Posterior vena cava (tissue), 2 donors: ENCODE results near the gene MALAT1. TPM values are rescaled to one million over a fixed set of nuclear protein-coding genes. Genes with fewer than 3 reads are reported as not detected.

Experiments
- DNase-seq: peaks from one replicate; pipeline ENCODE4 v3.0.0-alpha.2; 2020; ENCODE audit warnings: low spot score
- intact Hi-C, 2 donors: fragments of 100-400 bp; cut with DNase I; formaldehyde crosslinking; loops; one replicate each; pipeline versions ENCODE4 v1.14.1 to v1.14.2; 2022 to 2023
- total RNA-seq, 2 donors: library from RNA; stranded (reverse); fragmentation: NEBNext Ultra II Directional; extraction: Animal tissue kit (Norgen Biotek cat#: 25700); gene quantifications; one replicate each; pipeline ENCODE4 v1.2.1, GENCODE V29; 2021
- donor health status: DM: yes; HTN: yes; CAD: no.
- donor health status: DM: yes; HTN: yes; CAD: no.

MALAT1 gene
- total RNA-seq, 2 donors from 2014 or later: 9,235 to 9,828 TPM

GRCh38 chr11:65477149-65477965, 21.5 kb upstream of the MALAT1 start:
- DNase-seq: peak; percentile 99
- intact Hi-C loops: no loop called here

GRCh38 chr11:65478388-65479183, 20.3 kb upstream of the MALAT1 start:
- DNase-seq: peak; percentile 91
- intact Hi-C loops: loop anchor here in 1 of 2 donors (2.0 kb wide), 1 partner anchor 14 kb away; no protein-coding TSS in a partner anchor

- intact Hi-C loops: loop anchor here in 1 of 2 donors (2.0 kb wide), 1 partner anchor 13 kb away; no protein-coding TSS in a partner anchor
- peak; percentile 85 for DNase-seq
Observed at GRCh38 chr11:65479184-65480145, 19.4 kb upstream of the MALAT1 start.

DNA sequence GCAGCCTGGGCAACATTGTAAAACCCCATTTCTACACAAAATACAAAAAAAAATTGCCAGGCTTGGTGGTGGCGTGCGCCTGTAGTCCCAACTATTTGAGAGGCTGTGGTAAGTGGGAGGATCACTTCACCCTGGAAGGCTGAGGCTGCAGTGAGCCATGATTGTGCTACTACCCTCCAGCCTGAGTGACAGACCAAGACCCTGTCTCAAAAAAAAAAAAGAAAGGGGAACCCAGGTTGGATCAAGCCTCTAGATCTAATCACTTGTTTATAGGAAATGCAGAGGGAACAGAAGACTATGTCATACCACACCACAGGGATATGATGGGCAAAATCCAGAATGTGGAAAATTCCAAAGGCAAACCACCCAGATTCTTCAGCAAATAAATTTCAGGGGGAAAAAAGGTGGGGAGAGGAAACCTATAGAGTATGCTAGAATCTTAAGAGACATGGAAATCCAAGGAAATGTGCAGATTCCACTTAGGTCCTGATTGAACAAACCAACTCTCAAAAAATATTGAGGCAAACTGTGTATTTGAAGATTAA, 16.5 kb upstream of the MALAT1 start:
- intact Hi-C loops: no loop called here
- DNase-seq: peak; percentile 30

DNA sequence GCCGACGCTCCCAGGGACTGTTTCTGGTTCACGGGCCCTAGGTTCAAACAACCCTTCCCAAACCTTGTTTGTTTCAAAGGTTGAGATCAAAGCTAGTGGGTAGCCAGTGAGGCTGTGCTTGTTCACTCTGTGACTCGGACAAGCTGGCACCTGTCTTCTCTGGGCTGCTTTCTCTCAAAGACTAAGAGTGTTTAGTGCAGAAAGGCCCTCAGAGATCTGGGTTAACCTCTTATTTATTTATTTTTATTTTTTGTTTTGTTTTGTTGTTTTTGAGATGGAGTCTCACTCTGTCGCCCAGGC, 13.0 kb upstream of the MALAT1 start:
- peak; percentile 18 for DNase-seq
- intact Hi-C loops: no loop called here

GRCh38 chr11:65486570-65487466, 12.0 kb upstream of the MALAT1 start:
- intact Hi-C loops: no loop called here
- DNase-seq: peak; percentile 36

DNA sequence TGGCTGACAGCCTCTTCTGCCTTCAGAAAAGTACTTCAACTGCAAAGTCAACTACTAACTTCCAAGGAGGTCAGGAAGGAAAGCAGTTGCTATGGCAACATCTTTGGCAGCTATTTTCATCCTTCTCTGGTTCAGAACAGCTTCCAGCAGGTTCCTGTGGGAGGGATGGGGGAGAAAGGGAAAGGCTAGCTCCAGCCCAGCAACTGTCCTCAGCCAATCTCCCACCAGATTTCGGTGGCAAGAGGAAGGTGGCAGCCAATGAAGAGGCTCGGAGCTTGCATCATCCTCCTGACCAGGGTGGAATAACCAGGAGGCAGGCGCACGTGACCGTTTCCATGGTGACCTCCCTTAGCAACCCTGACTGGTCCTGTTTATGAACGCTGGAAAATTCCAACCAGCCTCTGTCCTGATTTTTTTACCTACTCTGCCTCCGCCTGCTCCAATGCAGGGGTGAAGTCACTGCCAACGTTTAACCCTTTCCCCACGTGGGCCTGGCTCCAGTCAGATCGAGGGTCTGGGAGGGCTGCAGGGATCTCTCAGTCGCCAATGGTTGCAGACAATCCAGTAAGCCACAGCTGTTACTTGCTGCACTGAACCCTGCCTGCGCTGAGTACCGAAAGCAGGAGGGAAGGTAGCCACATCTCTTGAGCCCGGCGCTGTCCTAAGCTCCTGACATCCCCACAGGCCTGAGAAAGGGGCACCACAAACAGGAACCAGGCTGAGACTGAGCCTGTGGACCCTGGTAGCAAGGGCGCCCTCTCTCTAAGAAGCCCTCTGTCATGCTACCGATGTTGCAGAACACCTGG, 11.2 kb upstream of the MALAT1 start:
- intact Hi-C loops: no loop called here
- peak; percentile 99 for DNase-seq

DNA sequence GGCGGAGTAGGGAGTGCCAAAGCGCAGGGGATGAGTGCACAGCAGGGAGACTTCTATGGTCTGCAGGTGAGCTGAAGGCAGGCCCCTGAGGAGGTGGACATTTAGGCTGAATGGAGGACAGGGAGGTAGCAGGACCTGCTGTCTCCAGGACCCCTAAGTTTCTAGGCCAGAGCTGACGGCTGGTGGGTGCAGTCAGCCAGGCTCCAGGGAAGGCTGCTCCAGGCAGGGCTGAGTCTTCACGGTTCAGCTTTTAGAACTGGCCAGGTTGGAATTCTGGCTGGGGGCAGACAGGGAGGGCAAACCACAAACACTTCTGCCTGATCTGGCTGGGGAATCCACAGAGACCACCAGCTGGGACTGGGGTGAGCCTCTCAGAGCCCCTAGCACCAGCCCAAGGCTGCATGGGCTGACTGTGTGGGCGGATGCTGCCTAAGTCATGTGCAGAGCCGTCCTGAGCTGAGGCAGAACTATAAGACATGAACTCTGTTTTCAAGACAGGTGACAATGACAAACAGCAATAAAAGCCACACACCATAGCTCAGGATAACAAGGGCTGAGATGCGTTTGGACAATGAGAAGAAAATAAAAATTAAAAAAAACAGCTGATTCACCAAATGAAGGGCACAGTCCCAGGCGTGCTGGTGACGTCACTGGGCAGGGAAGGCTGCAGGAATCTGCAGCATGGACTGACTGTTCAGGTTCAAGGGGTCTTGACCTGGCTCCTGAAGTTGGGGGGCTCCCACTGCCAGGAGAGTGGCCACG, 10.4 kb upstream of the MALAT1 start:
- DNase-seq: peak; percentile 89
- intact Hi-C loops: no loop called here

- DNase-seq: peak; percentile 88
- intact Hi-C loops: no loop called here
Observed at GRCh38 chr11:65489035-65489705, 9.7 kb upstream of the MALAT1 start.

DNA sequence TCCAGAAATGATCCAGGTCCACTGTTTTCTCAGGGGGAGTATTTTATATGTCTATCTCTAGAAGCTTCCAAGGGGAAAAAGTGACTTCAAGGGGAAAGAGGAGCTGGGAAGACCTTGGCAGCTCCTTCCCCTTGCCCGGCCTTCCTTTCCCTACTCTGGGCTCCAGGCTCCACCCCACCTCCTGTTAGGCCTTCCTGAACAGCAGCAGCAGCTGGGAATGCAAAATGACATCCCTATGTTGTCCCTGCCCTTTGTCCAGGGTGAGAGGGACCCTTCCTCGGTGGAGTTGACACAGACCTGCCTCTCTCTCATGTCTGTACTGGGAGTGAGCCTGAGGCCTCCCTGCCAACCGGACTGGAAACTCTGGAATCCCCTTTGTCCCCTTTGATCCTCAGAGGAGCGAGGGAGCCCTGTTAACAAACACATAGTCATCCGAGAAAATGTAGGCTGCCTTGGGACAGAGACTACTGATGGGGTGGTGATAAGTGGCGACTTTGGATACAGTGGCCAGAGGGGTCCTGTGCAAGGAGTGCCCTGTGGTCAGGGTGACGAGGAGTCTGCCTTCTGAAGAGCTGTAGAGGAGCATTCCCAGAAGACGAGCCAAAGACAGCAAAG, 9.0 kb upstream of the MALAT1 start:
- no peak for DNase-seq

DNA sequence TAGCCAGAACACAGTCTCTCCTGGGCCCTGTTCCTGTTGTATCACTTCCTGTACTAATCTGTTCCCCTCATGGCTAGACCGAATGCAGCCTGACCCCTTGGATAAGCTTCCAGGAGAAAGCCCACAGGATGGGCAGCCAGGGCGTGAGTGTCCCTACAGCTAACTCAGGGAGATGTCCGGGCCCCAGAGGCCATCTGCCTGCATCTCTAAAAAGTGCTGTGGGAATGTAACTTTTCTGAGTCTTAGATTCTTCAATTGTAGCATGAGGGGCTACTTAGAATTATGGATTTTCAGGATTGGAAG, 7.7 kb upstream of the MALAT1 start:
- intact Hi-C loops: no loop called here
- no peak for DNase-seq

More for the DNA sequence above, 9.0 kb upstream of the MALAT1 start:
- intact Hi-C loops: no loop called here

GRCh38 chr11:65491614-65492386, 7.0 kb upstream of the MALAT1 start:
- intact Hi-C loops: loop anchor here in 1 of 2 donors (2.0 kb wide), 1 partner anchor 13 kb away; no protein-coding TSS in a partner anchor
- peak; percentile 93 for DNase-seq

DNA sequence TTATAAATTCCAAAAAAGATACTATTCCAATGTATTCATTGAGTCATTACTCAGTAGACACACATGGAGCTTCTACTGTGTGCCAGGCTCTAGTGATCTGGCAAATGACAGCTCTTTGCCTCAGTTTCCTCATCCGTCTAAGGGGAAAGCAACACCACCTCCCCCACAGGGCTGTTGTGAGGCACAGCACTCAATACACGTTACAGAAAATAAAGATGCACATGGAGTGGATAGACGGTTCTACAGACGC, 6.5 kb upstream of the MALAT1 start:
- intact Hi-C loops: loop anchor here in 1 of 2 donors (2.0 kb wide), 1 partner anchor 14 kb away; no protein-coding TSS in a partner anchor
- DNase-seq: no peak

DNA sequence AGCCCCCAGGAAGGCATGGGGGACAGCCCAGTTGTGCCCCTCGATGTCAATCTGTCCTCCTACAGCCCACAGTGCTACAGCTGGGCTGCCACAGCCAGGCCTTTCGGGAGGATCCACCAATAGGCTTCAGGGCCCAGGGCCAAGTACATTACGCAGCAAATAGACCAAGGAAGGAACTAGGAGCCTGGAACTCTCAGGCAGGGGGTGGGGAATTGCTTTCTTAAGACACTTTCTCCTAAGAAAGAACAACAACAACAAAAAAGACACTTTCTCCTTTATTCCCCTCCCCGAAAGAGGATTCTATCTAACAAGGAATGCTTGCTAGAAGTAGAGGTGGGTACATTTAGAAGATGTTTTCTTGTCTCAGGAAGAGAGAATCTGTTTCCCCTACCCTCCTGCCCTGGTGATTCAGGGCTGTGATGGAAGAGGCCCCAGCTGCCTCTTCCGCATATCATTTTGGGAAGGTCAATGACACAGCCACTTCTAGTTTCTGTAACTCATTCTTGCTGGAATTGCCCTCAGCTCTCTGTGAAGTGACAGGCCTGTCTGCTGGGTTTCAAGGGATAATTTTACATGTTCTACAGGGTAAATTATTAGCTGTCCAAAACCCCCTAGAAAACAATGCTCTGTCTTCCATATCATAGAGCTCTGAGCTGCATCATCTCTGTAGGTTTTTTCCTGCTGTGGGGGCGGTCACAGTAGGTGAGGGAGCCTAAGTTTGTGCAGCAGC, 6.0 kb upstream of the MALAT1 start:
- DNase-seq: peak; percentile 95
- intact Hi-C loops: loop anchor here in 1 of 2 donors (2.0 kb wide), 1 partner anchor 14 kb away; no protein-coding TSS in a partner anchor
